PC-9 (cell line): ENCODE data around the gene METTL16.

Source experiments
- EZH2 ChIP-seq: fragments of 200-600 bp; sonication (generic); IDR thresholded peaks from 2 replicates; pipeline ENCODE4 v1.8.0; 2017; ENCODE audit warnings: antibody characterized with exemption, low read depth
- TF ChIP-seq, protein P1 (sequence below): fragments of 200-600 bp; sonication (generic); conservative IDR thresholded peaks from 2 replicates; pipeline ENCODE4 v1.6.1; 2017; ENCODE audit warnings: mixed run types, antibody characterized with exemption, mild to moderate bottlenecking, moderate library complexity

DNA sequence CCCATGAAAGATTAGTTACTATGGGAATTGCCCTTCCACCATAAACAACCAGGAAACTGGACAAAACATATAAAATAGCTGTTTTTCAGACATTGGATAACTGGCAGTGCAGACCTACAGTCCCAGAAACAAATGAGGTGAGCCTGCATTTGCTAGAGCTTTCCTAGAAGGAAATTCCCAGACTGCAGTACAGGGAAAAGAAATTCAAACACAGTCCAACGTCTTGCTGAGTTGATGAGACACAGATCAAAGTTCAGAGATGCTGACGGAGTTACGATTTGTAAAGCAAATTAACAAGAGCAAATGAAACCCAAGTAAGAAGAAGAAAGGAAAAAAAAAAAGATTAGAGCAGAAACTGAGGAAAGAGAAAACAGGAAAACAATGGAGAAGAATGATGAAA, 69.5 kb downstream of the METTL16 start:
- TF ChIP-seq, protein P1, sequence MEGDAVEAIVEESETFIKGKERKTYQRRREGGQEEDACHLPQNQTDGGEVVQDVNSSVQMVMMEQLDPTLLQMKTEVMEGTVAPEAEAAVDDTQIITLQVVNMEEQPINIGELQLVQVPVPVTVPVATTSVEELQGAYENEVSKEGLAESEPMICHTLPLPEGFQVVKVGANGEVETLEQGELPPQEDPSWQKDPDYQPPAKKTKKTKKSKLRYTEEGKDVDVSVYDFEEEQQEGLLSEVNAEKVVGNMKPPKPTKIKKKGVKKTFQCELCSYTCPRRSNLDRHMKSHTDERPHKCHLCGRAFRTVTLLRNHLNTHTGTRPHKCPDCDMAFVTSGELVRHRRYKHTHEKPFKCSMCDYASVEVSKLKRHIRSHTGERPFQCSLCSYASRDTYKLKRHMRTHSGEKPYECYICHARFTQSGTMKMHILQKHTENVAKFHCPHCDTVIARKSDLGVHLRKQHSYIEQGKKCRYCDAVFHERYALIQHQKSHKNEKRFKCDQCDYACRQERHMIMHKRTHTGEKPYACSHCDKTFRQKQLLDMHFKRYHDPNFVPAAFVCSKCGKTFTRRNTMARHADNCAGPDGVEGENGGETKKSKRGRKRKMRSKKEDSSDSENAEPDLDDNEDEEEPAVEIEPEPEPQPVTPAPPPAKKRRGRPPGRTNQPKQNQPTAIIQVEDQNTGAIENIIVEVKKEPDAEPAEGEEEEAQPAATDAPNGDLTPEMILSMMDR = no peak
- no peak for TF ChIP-seq EZH2
